ENCODE measurements around the gene MOV10L1. TPM values are rescaled to one million over a fixed set of nuclear protein-coding genes. Genes with fewer than 3 reads are reported as not detected.

MOV10L1 gene
- total RNA-seq, 4 donors from 2014 or later = 0.17 to 1.3 (median 1.1) TPM; not detected in 1

DNA sequence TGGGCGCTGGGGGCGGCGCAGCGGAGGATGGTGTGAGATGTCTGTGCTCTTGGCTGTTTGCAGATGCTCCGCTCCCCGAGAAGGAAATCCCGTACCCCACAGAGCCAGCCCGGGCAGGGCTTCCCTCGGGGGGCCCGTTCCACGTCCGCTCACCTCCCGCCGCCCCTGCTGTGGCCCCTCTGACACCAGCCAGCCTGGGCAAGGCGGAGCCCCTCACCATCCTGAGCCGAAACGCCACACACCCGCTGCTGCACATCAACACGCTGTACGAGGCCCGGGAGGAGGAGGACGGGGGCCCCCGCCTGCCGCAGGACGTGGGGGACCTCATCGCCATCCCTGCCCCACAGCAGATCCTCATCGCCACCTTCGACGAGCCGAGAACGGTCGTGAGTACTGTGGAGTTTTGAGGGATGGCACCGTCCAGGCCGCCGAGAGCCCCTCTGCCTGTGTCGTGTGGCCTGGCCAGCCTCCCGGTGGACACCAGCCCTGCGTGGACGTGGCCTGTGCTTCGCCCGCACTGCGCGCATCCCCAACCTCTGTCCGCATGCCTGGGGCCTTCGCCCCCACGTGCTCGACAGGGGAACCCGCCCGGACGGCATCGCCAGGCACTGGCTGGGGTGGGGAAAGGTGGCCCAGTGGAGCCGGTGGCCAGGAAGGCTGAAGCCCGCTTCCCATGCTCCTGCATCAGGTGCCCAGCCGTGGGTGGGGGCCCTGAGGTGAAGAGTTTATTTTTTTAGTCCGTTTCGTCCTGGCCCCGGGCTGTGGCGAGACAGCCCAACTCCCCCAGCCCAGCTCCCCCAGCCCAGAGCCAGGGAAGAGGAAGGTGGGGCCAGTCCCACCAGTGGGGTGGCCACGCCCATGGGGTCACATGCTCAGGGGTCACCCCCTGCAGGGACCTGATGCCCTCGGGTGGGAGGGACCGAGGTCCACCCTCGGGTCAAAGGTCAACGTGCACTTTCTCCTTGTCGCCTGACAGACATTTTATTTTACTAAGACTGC is 89.4 kb downstream of the MOV10L1 start:
- TF ChIP-seq, protein P1, sequence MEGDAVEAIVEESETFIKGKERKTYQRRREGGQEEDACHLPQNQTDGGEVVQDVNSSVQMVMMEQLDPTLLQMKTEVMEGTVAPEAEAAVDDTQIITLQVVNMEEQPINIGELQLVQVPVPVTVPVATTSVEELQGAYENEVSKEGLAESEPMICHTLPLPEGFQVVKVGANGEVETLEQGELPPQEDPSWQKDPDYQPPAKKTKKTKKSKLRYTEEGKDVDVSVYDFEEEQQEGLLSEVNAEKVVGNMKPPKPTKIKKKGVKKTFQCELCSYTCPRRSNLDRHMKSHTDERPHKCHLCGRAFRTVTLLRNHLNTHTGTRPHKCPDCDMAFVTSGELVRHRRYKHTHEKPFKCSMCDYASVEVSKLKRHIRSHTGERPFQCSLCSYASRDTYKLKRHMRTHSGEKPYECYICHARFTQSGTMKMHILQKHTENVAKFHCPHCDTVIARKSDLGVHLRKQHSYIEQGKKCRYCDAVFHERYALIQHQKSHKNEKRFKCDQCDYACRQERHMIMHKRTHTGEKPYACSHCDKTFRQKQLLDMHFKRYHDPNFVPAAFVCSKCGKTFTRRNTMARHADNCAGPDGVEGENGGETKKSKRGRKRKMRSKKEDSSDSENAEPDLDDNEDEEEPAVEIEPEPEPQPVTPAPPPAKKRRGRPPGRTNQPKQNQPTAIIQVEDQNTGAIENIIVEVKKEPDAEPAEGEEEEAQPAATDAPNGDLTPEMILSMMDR (IDR thresholded peaks at IDR 0.05; ENCODE audit: low read depth) = no peak

DNA sequence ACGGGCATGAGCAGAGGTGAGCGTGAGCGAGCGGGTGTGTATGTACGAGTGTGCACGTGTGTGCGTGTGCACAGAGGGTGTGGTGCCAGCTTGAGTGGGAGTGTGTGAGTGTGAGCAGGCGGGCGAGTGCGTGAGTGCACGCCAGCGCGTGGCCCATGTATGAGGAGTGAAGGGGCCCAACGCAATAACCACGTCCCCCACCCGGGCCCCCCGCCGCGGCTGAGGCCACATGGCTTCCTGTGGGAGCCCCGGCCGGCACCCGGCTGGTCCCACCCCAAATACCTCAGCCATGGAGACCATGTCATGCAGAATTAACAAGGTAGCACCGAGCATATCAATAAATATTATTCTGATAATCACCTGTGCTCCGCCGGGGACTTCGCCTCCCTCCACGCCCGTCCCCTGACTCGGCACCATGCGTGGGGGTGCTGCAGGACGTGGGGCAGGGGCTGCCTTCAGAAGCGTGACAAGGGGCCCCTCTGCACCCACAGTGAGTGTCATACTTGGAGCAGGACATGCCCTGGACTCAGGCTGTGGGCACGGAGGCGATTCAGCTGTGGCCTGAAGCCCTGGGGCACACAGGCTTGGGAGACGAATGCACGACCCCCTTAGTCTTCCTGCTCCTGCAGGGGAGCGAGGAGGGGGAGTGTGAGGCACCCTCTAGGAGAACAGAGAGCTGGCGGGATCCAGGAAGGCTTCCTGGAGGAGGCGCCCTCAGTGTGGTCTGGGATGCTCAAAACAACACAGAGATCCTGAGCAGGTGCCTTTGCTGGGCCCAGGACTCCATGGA is 90.3 kb downstream of the MOV10L1 start:
- TF ChIP-seq, protein P1 (IDR thresholded peaks at IDR 0.05; ENCODE audit: low read depth) = no peak

DNA sequence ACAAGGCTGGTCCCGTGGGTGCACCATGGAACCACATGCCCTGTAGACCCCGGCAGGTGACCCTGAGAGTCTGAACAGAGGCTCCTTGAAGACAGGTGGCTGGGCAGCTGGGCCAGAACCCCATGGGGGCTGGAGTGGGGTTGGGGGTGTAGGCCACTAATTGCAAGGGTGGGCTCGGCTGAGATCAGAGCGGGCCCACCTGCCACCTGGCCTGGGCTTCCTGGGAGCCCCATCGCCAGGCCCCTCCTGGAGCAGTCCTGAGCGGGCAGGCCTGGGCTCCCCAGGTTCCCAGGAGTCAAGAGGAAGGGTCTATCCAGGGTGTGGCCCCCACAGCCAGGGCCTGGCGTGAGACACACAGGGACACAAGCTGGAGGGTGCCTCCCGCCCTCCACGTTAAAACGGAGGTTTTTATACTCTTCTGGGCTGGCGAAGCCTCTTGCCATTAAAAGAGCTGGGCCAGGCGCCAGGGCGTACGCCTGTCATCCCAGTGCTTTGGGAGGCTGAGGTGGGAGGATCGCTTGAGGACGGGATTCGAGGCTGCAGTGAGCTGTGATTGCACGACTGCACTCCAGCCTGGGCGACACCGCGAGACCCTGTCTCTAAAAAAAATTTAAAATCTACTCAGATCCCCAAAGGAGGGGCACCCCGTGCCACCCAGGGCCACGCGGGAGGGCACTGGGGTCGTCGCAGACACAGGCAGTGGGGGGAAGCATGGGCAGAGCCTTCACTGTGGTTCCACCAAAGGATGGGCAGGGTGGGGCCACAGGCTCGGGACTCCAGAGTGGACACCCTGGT is 91.1 kb downstream of the MOV10L1 start:
- TF ChIP-seq, protein P1 (IDR thresholded peaks at IDR 0.05; ENCODE audit: low read depth) = no peak

DNA sequence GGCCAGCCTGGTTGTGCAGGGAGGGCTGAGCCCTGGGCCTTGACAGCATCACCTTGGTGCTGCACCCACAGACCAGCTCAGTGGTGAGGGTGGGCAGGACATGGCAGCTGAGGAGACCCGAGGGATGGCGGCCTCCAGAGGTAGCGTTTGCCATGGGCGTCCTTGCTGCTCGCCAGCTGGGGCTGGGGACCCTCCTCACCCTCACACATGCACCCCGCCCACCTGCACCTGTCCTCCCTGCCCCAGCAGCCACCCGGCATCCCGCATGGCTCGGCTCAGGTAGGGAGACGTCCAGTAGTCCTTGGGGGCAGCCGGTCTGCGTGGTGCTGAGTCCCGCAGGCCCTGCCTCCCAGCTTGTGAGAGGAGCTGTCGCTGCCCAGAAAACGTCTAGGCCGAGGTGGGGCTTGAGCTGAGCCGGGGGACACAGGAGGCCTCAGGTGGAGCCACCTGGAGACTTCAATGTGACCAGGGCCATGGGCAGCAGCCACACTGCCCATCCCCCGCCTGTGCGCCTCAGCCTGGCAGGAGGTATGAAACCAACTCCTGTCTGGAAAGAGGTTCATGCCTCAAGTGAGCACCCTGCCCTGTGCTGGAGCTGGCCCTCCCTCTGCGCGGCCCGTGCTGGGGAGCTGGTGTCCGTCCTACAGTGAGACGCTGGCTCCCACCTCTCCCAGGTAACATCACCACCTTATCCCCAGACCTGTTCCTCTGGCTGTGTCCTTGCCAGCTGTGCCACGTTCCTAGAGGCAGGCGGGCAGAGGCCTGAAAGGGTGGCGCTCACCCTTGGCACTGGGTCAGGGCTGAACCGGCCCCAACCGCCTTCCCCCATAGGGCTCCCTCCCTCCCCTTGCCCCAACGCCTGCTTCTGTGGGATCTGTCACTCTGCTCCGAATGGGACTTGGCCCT is 92.6 kb downstream of the MOV10L1 start:
- TF ChIP-seq, protein P1 (IDR thresholded peaks at IDR 0.05; ENCODE audit: low read depth) = no peak

DNA sequence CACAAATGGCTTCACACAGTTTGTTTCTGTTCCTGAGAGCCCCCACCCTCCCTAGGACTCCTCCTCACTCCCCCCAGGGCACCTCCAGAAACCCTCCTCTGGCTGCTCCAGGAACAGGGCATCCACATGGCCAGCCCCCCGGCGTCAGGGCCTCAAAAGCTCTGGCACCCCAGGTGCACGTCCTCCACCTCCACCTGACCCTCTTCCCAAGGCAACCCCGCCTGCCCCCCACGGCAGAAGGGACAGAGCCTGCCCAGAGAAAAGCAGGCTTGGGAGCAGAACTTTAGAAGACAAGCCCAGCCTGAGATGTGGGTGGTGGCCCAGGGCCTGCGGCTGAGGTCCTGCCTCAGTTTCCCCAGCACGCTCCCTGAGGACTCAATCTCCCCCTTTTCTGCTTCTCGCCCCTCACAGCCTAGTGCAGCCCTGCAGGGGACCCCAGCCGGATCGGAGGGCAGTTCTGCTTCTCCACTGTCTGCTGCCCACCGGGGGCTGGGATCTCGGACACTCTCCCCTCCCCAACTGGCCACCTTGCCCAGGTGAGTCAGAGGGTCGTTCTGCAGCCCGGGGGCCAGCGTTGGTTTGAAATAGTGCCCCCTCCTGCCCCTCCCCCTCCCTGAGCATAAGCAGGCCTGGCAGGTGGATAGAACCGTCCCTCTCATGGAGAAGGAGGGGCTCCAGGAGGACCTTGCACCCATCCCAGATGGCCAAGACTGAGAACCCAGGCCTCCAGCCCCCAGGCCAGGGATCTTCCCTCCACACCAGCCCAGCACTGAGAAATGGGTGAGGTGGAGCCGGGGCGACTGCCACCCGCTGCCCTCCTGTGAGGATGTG is 93.5 kb downstream of the MOV10L1 start:
- TF ChIP-seq, protein P1 (IDR thresholded peaks at IDR 0.05; ENCODE audit: low read depth) = no peak
